ENCODE results near the gene RILPL2. TPM values are rescaled to one million over a fixed set of nuclear protein-coding genes. Genes with fewer than 3 reads are reported as not detected.

Gene RILPL2
- total RNA-seq, 1 experiment from 2014 or later = 3.2 TPM

DNA sequence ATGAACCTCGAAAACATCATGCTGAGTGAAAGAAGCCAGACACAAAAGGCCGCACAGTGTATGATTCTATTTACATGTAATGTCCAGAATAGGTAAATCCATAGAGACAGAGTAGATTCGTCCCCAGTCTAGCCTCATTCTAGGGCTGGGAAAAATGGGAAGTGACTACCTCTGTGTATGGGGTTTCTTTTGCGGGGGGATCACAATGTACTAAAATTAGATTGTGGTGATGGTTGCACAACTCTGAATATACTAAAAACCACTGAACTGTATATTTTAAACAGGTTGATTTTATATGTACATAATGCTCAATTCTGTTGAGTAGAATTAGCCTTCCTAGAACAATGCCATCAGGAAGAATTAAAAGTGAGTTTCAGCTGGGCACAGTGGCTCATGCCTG is 6.3 kb upstream of the RILPL2 start:
- ChIA-PET CTCF (no interaction called here), POLR2A (no interaction called here)
- Histone ChIP-seq H3K4me1 (no peaks in the 10 kb centered on the region; the same call in 1 of the 2 replicates), H3K36me3 (ENCODE audit: control insufficient read depth, insufficient read depth, low read length) (no peaks in the 10 kb centered on the region), H3K9me3 (no peaks in the 10 kb centered on the region), H3K4me3 (ENCODE audit: low read depth, low read length) (no peak overlapping the region), H3K27me3 (replicated peaks; ENCODE audit: control insufficient read depth, insufficient read depth, low read length) (no peaks in the 10 kb centered on the region)
- no TSS peak for BruUV-seq (replicated peaks)
- TF ChIP-seq, protein P1, sequence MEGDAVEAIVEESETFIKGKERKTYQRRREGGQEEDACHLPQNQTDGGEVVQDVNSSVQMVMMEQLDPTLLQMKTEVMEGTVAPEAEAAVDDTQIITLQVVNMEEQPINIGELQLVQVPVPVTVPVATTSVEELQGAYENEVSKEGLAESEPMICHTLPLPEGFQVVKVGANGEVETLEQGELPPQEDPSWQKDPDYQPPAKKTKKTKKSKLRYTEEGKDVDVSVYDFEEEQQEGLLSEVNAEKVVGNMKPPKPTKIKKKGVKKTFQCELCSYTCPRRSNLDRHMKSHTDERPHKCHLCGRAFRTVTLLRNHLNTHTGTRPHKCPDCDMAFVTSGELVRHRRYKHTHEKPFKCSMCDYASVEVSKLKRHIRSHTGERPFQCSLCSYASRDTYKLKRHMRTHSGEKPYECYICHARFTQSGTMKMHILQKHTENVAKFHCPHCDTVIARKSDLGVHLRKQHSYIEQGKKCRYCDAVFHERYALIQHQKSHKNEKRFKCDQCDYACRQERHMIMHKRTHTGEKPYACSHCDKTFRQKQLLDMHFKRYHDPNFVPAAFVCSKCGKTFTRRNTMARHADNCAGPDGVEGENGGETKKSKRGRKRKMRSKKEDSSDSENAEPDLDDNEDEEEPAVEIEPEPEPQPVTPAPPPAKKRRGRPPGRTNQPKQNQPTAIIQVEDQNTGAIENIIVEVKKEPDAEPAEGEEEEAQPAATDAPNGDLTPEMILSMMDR (IDR thresholded peaks at IDR 0.05; ENCODE audit: insufficient read depth in 1 of 2, low read depth in 1 of 2, low read length in 1 of 2, severe bottlenecking in 1 of 2, unreplicated experiment in 1 of 2) = no peak
- no peak for DNase-seq
- H3K27ac Mint-ChIP-seq (ENCODE audit: unreplicated experiment) = no peak overlapping the region
- no peaks in the 10 kb centered on the region for H3K4me1 Mint-ChIP-seq (ENCODE audit: low read depth, unreplicated experiment)
- H3K27me3 Mint-ChIP-seq (ENCODE audit: insufficient read depth, unreplicated experiment) = no peaks in the 10 kb centered on the region
- H3K9me3 Mint-ChIP-seq (ENCODE audit: unreplicated experiment) = no peaks in the 10 kb centered on the region
- no peaks in the 10 kb centered on the region for H3K36me3 Mint-ChIP-seq (ENCODE audit: insufficient read depth, unreplicated experiment)
- intact Hi-C loops (cut with micrococcal nuclease; ENCODE audit: unreplicated experiment) = no loop called here
- H3K4me3 Mint-ChIP-seq (ENCODE audit: unreplicated experiment) = no peak overlapping the region

DNA sequence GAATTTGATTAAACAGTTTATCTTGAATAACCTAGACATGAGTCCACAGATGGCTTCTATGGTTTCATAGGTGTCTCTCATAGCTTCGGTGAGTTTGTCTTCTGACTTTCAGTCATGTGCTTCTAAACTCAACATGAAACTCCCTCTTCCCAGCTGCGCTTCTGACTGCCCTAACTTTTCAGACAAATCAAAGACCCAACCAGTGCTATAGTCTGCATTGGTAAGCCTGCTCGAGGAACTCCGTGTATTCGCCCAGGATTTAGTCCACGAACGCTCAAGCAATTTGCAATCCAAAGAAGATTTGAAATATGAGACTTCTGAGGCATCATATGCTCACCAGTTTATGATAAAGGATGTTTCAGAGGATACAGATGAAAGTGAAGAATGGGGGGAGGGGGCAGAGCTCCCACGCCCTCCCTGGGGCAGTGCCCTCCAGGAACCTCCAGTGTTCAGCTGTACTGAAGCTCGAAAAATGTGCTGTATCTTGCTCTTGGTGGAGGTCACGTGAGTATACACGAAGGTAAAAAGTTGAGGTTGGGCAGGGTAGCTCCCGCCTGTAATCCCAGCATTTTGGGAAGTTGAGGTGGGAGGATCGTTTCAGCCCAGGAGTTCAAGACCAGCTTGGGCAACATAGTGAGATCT is 5.2 kb upstream of the RILPL2 start:
- H3K4me1 Mint-ChIP-seq (ENCODE audit: low read depth, unreplicated experiment) = no peaks in the 10 kb centered on the region
- no peaks in the 10 kb centered on the region for H3K36me3 Mint-ChIP-seq (ENCODE audit: insufficient read depth, unreplicated experiment)
- H3K9me3 Mint-ChIP-seq (ENCODE audit: unreplicated experiment) = no peaks in the 10 kb centered on the region
- TF ChIP-seq, protein P1 (IDR thresholded peaks at IDR 0.05; ENCODE audit: insufficient read depth in 1 of 2, low read depth in 1 of 2, low read length in 1 of 2, severe bottlenecking in 1 of 2, unreplicated experiment in 1 of 2) = no peak
- DNase-seq = no peak
- Histone ChIP-seq H3K9me3 (no peaks in the 10 kb centered on the region), H3K36me3 (ENCODE audit: control insufficient read depth, insufficient read depth, low read length) (no peaks in the 10 kb centered on the region), H3K4me1 (no peaks in the 10 kb centered on the region; the same call in 1 of the 2 replicates), H3K27me3 (replicated peaks; ENCODE audit: control insufficient read depth, insufficient read depth, low read length) (no peaks in the 10 kb centered on the region), H3K4me3 (ENCODE audit: low read depth, low read length) (no peak overlapping the region)
- no peaks in the 10 kb centered on the region for H3K27me3 Mint-ChIP-seq (ENCODE audit: insufficient read depth, unreplicated experiment)
- BruUV-seq (replicated peaks) = no TSS peak
- CTCF ChIA-PET = no interaction called here
- POLR2A ChIA-PET = no interaction called here
- no peak overlapping the region for H3K4me3 Mint-ChIP-seq (ENCODE audit: unreplicated experiment)
- intact Hi-C loops (cut with micrococcal nuclease; ENCODE audit: unreplicated experiment) = no loop called here
- no peak overlapping the region for H3K27ac Mint-ChIP-seq (ENCODE audit: unreplicated experiment)

DNA sequence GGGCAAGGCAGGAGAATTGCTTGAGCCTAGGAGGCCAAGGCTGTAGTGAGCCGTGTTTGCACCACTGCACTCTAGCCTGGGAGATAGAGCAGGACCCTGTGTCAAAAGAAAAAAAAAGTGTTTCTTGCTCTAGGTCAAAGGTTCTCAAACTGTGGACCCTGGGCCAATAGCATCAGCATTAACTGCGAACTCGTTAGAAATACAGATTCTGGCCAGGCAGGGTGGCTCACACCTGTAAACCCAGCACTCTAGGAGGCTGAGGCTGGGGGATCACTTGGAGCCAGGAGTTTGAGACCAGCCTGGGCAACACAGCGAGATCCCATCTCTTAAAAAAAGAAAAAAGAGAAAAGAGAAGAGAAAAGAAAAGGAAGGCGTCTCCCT is 858 bp downstream of the RILPL2 start:
- Mint-ChIP-seq H3K27me3 (ENCODE audit: insufficient read depth, unreplicated experiment) (no peaks in the 10 kb centered on the region), H3K27ac (ENCODE audit: unreplicated experiment) (peak overlapping the region; percentile 89), H3K36me3 (ENCODE audit: insufficient read depth, unreplicated experiment) (peaks cover 6% of the 10 kb centered on the region), H3K9me3 (ENCODE audit: unreplicated experiment) (no peaks in the 10 kb centered on the region), H3K4me1 (ENCODE audit: low read depth, unreplicated experiment) (no peaks in the 10 kb centered on the region), H3K4me3 (ENCODE audit: unreplicated experiment) (peak overlapping the region; percentile 92)
- H3K27me3 ChIP-seq (replicated peaks; ENCODE audit: control insufficient read depth, insufficient read depth, low read length) = no peaks in the 10 kb centered on the region
- ChIA-PET POLR2A (interaction anchor here (0.5 kb wide), 1 partner anchor 149 kb away, joined by 3 read pairs; the partner anchor contains the start of gene TMED2), CTCF (interaction anchor here (0.6 to 0.7 kb wide), 2 partner anchors 35 to 210 kb away, joined by 3 to 5 read pairs; no protein-coding TSS in a partner anchor)
- no peak for DNase-seq
- peak overlapping the region; percentile 86 for H3K4me3 ChIP-seq (ENCODE audit: low read depth, low read length)
- TF ChIP-seq, protein P1 (IDR thresholded peaks at IDR 0.05; ENCODE audit: insufficient read depth in 1 of 2, low read depth in 1 of 2, low read length in 1 of 2, severe bottlenecking in 1 of 2, unreplicated experiment in 1 of 2) = no peak
- H3K9me3 ChIP-seq = no peaks in the 10 kb centered on the region
- no peaks in the 10 kb centered on the region for H3K36me3 ChIP-seq (ENCODE audit: control insufficient read depth, insufficient read depth, low read length)
- intact Hi-C loops (cut with micrococcal nuclease; ENCODE audit: unreplicated experiment) = loop anchor here (1.0 to 5.0 kb wide), 3 partner anchors 22 to 147 kb away; partner anchors contain the start of genes SNRNP35 and TMED2
- BruUV-seq (replicated peaks) = no TSS peak
- H3K4me1 ChIP-seq = no peaks in the 10 kb centered on the region

Data from Caco-2 (cell line).